A549 treated with AZD9567 at 1 μM for 4 hours (cell line): ENCODE measurements around the gene SLC25A2. TPM values are rescaled to one million over a fixed set of nuclear protein-coding genes. Genes with fewer than 3 reads are reported as not detected.

ENCODE experiments used
- total RNA-seq: library from RNA; stranded (reverse); fragments of 200-300 nt; extraction: Qiagen RNA extraction; gene quantifications from 5 replicates; pipeline ENCODE4 v1.2.3, GENCODE V29; 2022; ENCODE audit not compliant: insufficient read depth

SLC25A2 gene
- total RNA-seq: not detected in 5 replicates

DNA sequence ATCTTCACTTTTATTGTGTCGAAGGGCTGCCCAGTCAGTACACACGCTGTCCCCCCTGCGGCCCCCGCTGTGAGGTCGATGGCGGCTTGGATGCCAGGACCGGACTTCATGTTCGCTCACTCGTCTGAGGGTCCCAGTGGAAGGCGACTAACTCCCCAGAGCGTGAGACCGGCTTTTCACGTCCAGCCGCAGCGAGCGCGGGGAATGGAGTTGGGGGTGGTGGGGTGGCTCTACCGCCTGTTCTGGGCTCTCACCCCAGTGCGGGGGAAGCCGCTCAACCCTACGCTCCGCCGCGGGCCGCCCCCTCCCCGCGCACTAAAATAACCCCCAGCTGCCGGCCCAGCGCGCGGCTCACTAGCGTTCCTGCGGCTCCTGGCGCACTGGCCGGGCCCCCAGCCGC, at the start of gene SLC25A2:
SLC25A2 (minus strand) TSS at position 294 of the 400 bp plus-strand sequence; CDS start at position 110, 184 bp downstream.

DNA sequence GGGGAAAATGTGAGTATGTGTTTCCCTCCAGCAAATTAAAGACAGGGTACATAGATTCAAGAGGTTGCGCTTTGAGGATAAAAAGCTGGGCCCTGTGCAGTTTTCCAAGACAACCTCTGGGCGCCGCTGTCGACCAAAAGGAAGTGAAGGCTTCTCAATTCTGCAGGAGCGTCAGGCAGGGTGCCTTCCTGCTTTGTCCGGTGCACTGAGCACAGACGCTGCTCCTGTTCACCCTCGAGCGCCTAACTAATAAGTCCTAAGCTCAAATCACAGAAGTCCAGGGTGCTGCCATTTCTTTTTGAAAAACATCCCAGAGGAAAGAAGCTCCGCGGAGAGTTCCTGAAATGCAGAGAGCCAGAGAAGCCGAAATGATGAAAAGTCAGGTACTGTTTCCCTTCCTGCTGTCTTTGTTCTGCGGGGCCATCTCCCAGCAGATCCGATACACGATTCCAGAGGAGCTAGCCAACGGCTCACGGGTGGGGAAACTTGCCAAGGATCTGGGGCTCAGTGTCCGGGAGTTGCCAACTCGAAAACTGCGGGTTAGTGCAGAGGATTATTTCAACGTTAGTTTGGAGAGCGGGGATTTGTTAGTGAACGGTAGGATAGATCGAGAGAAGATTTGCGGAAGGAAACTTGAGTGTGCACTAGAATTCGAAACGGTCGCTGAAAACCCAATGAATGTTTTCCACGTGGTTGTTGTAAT, 46.2 kb upstream of the SLC25A2 start, which contains the start of gene PCDHGB1:
PCDHGB1 (plus strand) TSS at position 183 of the 703 bp plus-strand sequence; CDS start at position 345, 162 bp downstream.

DNA sequence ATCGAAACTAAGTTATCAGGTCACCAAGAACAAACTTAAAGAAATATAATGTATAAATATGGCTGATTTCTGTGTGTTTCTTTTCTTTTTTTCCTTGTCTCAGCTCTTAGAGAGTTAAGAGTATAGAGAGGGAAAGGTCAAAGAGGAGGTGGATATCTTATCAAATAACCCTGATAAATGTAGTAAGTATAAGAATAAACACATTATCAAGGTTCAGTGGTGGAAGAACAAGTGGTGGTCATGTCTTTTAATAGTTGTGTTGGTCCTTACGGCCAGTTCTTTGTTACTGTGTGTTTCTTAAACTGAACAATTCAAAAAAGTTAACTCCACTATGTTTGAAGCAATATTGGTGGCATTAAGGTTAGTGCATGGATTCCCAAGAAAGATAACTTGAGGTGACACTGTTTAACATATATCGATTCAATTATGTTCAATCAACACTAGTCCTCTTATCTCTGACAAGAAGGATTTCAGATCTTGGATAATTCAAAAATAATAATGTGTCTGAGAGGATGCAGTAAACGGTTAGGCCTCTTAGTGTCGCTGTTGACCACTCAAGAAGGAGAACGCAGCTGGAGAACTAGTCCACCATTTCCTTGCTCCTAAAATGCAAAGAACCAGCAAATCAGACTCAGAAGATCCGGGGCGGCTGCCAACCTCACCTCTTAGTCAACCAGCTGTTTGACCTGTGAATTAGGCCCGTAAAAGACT, 39.5 kb upstream of the SLC25A2 start, which contains the start of gene PCDHGA3:
PCDHGA3 (plus strand) TSS at position 588 of the 711 bp plus-strand sequence. CDS start 205 bp downstream, outside the sequence.

GRCh38 chr5:141338538-141339306, 34.9 kb upstream of the SLC25A2 start, which contains the start of gene PCDHGA2:
TSS of gene PCDHGA2 (plus strand) at chr5:141338760.

GRCh38 chr5:141330299-141331080, 26.6 kb upstream of the SLC25A2 start, which contains the start of gene PCDHGA1:
TSS of gene PCDHGA1 (plus strand) at chr5:141330514.

DNA sequence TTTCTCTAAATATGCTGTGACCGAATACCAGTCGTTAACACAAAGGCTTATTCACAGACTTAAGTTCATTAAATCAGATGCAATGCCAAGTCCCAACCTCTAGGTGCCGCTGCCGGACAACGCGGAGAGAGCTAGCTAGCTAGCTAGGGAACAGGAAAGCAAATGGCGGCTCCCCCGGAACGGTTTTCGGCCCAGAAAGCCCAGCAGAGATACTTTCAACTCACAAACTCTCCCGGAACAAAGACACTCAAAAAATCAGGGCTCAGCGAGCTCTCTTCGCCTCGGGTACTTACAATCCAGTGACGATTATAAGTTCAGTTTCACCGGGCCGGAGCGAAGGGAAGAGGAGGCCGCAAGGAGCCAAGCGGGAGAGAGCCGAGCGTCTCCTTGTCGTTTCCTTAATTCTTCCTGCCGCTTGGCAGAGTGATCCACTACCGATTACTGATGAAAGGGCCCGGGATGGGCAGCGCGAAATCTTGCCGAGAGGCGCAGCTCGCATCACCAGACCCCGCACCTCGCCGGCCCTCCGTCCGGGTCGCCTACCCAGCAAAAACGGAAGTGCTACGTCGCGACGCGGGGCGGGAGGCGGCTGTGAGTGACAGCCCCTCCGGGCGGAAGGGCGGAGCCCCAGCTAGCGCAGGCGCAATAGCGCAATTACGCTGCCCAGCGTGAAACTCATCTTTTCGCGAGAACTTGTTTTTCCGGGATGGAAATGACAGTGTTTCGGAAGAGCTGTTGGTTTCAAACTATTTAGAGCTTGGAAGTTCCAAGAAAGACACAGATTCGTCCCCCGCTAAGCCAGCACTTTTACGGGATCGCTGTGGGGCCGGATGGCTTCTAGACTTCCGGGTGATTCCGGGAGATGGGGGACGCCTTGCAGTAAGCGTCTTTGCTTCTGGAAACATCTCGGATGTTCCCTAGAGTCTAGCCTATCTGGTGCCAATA, 16.6 kb upstream of the SLC25A2 start, which contains the start of gene TAF7:
TAF7 (minus strand) TSS at position 560 of the 945 bp plus-strand sequence. CDS start 740 bp downstream, outside the sequence.

Other genes starting within 250 kb of the SLC25A2 start
- 0.77 to 3.1 TPM (median 3.1 TPM) in 5 replicates for gene PCDHB2, start 209.4 kb downstream of the SLC25A2 start, total RNA-seq
- gene PCDHB3, start 203.6 kb downstream of the SLC25A2 start, total RNA-seq: 0.02 to 0.05 TPM (median 0.03 TPM) in 3 of 5 replicates, not detected in the others
- 0.03 to 0.06 TPM (median 0.05 TPM) in 3 of 5 replicates, not detected in the others for gene PCDHB4, start 182.2 kb downstream of the SLC25A2 start, total RNA-seq
- 1.2 to 2.1 TPM (median 1.3 TPM) in 5 replicates for gene PCDHB5, start 168.8 kb downstream of the SLC25A2 start, total RNA-seq
- 0.71 to 1.3 TPM (median 0.88 TPM) in 5 replicates for gene PCDHB6, start 154.0 kb downstream of the SLC25A2 start, total RNA-seq
- 0.02 TPM in 1 of 5 replicates, not detected in the others for gene PCDHB7, start 131.4 kb downstream of the SLC25A2 start, total RNA-seq
- gene PCDHB8, start 126.3 kb downstream of the SLC25A2 start, total RNA-seq: 0.21 to 0.30 TPM (median 0.25 TPM) in 4 of 5 replicates, not detected in the other
- 0.02 to 0.09 TPM (median 0.06 TPM) in 4 of 5 replicates, not detected in the other for gene PCDHB16, start 121.7 kb downstream of the SLC25A2 start, total RNA-seq
- 0.02 to 0.20 TPM (median 0.05 TPM) in 3 of 5 replicates, not detected in the others for gene PCDHB9, start 116.9 kb downstream of the SLC25A2 start, total RNA-seq
- 0.04 to 0.05 TPM in 2 of 5 replicates, not detected in the others for gene PCDHB10, start 111.7 kb downstream of the SLC25A2 start, total RNA-seq
- gene PCDHB11, start 104.4 kb downstream of the SLC25A2 start, total RNA-seq: 0.02 to 0.06 TPM (median 0.05 TPM) in 4 of 5 replicates, not detected in the other
- 0.06 TPM in 1 of 5 replicates, not detected in the others for gene PCDHB12, start 95.3 kb downstream of the SLC25A2 start, total RNA-seq
- gene PCDHB13, start 90.1 kb downstream of the SLC25A2 start, total RNA-seq: 0.05 to 0.06 TPM (median 0.06 TPM) in 4 of 5 replicates, not detected in the other
- gene PCDHB14, start 80.7 kb downstream of the SLC25A2 start, total RNA-seq: 0.06 to 0.11 TPM (median 0.06 TPM) in 4 of 5 replicates, not detected in the other
- gene PCDHB15, start 58.7 kb downstream of the SLC25A2 start, total RNA-seq: 0.02 to 0.09 TPM (median 0.07 TPM) in 4 of 5 replicates, not detected in the other
- 60.6 to 75.9 TPM (median 73.6 TPM) in 5 replicates for gene TAF7, start 16.7 kb upstream of the SLC25A2 start, total RNA-seq
- 0.22 to 0.39 TPM (median 0.28 TPM) in 4 of 5 replicates, not detected in the other for gene PCDHGA1, start 26.5 kb upstream of the SLC25A2 start, total RNA-seq
- gene PCDHGA2, start 34.7 kb upstream of the SLC25A2 start, total RNA-seq: 0.42 to 1.1 TPM (median 0.53 TPM) in 5 replicates
- 0.02 TPM in 2 of 5 replicates, not detected in the others for gene PCDHGA3, start 39.8 kb upstream of the SLC25A2 start, total RNA-seq
- 1.2 to 1.7 TPM (median 1.5 TPM) in 4 of 5 replicates, not detected in the other for gene PCDHGB1, start 46.0 kb upstream of the SLC25A2 start, total RNA-seq
- 0.08 to 0.17 TPM (median 0.13 TPM) in 4 of 5 replicates, not detected in the other for gene PCDHGA4, start 51.0 kb upstream of the SLC25A2 start, total RNA-seq
- gene PCDHGB2, start 55.9 kb upstream of the SLC25A2 start, total RNA-seq: 0.07 to 0.13 TPM (median 0.08 TPM) in 4 of 5 replicates, not detected in the other
- 0.09 to 0.87 TPM (median 0.14 TPM) in 5 replicates for gene PCDHGA5, start 60.1 kb upstream of the SLC25A2 start, total RNA-seq
- 0.14 to 0.80 TPM (median 0.26 TPM) in 5 replicates for gene PCDHGB3, start 66.2 kb upstream of the SLC25A2 start, total RNA-seq
- 0.14 to 0.20 TPM (median 0.18 TPM) in 4 of 5 replicates, not detected in the other for gene PCDHGA6, start 69.8 kb upstream of the SLC25A2 start, total RNA-seq
- 0.44 to 0.91 TPM (median 0.79 TPM) in 5 replicates for gene PCDHGA7, start 78.7 kb upstream of the SLC25A2 start, total RNA-seq
- 0.66 to 0.88 TPM (median 0.85 TPM) in 5 replicates for gene PCDHGB4, start 83.6 kb upstream of the SLC25A2 start, total RNA-seq
- 0.02 to 0.05 TPM (median 0.04 TPM) in 4 of 5 replicates, not detected in the other for gene PCDHGA8, start 88.6 kb upstream of the SLC25A2 start, total RNA-seq
- gene PCDHGB5, start 93.9 kb upstream of the SLC25A2 start, total RNA-seq: 1.9 to 2.9 TPM (median 2.4 TPM) in 5 replicates
- 0.02 to 0.07 TPM (median 0.04 TPM) in 4 of 5 replicates, not detected in the other for gene PCDHGA9, start 98.7 kb upstream of the SLC25A2 start, total RNA-seq
- gene PCDHGB6, start 104.0 kb upstream of the SLC25A2 start, total RNA-seq: 0.05 to 0.11 TPM (median 0.09 TPM) in 4 of 5 replicates, not detected in the other
- gene PCDHGA10, start 108.9 kb upstream of the SLC25A2 start, total RNA-seq: 0.05 TPM in 1 of 5 replicates, not detected in the others
- 0.05 to 0.70 TPM (median 0.06 TPM) in 5 replicates for gene PCDHGB7, start 113.6 kb upstream of the SLC25A2 start, total RNA-seq
- gene PCDHGA11, start 117.0 kb upstream of the SLC25A2 start, total RNA-seq: 0.01 to 0.03 TPM (median 0.02 TPM) in 3 of 5 replicates, not detected in the others
- gene PCDHGA12, start 126.5 kb upstream of the SLC25A2 start, total RNA-seq: 0.01 to 0.02 TPM (median 0.02 TPM) in 3 of 5 replicates, not detected in the others
- 4.8 to 6.7 TPM (median 5.3 TPM) in 5 replicates for gene PCDHGC3, start 171.9 kb upstream of the SLC25A2 start, total RNA-seq
- gene PCDHGC4, start 181.0 kb upstream of the SLC25A2 start, total RNA-seq: 0.03 to 0.06 TPM in 2 of 5 replicates, not detected in the others
- 0.01 TPM in 2 of 5 replicates, not detected in the others for gene PCDHGC5, start 185.0 kb upstream of the SLC25A2 start, total RNA-seq